Caco-2 (cell line): ENCODE data around the gene ZNF48. TPM values are rescaled to one million over a fixed set of nuclear protein-coding genes. Genes with fewer than 3 reads are reported as not detected.
A peak's percentile ranks its signal among the peaks of the same experiment; 100 is the strongest.

Experiments
- BruUV-seq: library from RNA; stranded (reverse); fragments of 400-500 nt; replicated peaks from 2 replicates; lab custom pipeline; 2021; lab: Mats Ljungman, UMichigan
- CTCF ChIA-PET: fragments of 300-600 bp; sonication (Branson Sonifier 250); formaldehyde crosslinking; loops from one replicate; lab custom pipeline; 2022; ENCODE audit warnings: antibody characterized with exemption; lab: Charles Lee
- POLR2A ChIA-PET: fragments of 300-600 bp; sonication (Branson Sonifier 250); formaldehyde crosslinking; loops from one replicate; lab custom pipeline; 2022; ENCODE audit warnings: antibody characterized with exemption; lab: Charles Lee
- DNase-seq, 2 experiments: peaks; one replicate each; pipeline versions ENCODE4 v3.0.0 to v3.0.0-alpha.2; 2020 to 2022
- H3K27me3 ChIP-seq: replicated peaks from 2 replicates; pipeline ENCODE4 v1.6.0; 2011; ENCODE audit warnings: low read length; ENCODE audit not compliant: control insufficient read depth, insufficient read depth
- H3K36me3 ChIP-seq: 2 replicates; pipeline ENCODE4 v1.5.1; 2011; ENCODE audit warnings: low read length; ENCODE audit not compliant: control insufficient read depth, insufficient read depth
- H3K4me1 ChIP-seq: fragments of 250-450 bp; sonication (Bioruptor Pico); 2 replicates; pipeline ENCODE4 v1.5.1; 2020; ENCODE audit warnings: mild to moderate bottlenecking
- H3K4me3 ChIP-seq: 2 replicates; pipeline ENCODE4 v1.5.1; 2011; ENCODE audit warnings: low read depth, mild to moderate bottlenecking, control low read depth, low read length
- H3K9me3 ChIP-seq: fragments of 250-450 bp; sonication (Bioruptor Pico); 2 replicates; pipeline ENCODE4 v1.5.1; 2020; ENCODE audit warnings: mild to moderate bottlenecking, moderate library complexity
- H3K27ac Mint-ChIP-seq: one replicate; pipeline ENCODE4 v1.8.0; 2022; ENCODE audit warnings: mixed read lengths; ENCODE audit not compliant: unreplicated experiment
- H3K27me3 Mint-ChIP-seq: one replicate; pipeline ENCODE4 v1.8.0; 2022; ENCODE audit warnings: mixed read lengths; ENCODE audit not compliant: insufficient read depth, unreplicated experiment
- H3K36me3 Mint-ChIP-seq: one replicate; pipeline ENCODE4 v1.8.0; 2022; ENCODE audit warnings: mild to moderate bottlenecking, mixed read lengths; ENCODE audit not compliant: insufficient read depth, unreplicated experiment
- H3K4me1 Mint-ChIP-seq: one replicate; pipeline ENCODE4 v1.8.0; 2022; ENCODE audit warnings: low read depth, mixed read lengths; ENCODE audit not compliant: unreplicated experiment
- H3K4me3 Mint-ChIP-seq: one replicate; pipeline ENCODE4 v1.8.0; 2022; ENCODE audit warnings: mild to moderate bottlenecking, moderate library complexity, mixed read lengths; ENCODE audit not compliant: unreplicated experiment
- H3K9me3 Mint-ChIP-seq: one replicate; pipeline ENCODE4 v1.8.0; 2022; ENCODE audit warnings: mixed read lengths; ENCODE audit not compliant: unreplicated experiment
- CTCF ChIP-seq, 2 experiments: fragments of 200-600 bp in 1 of 2; IDR thresholded peaks; 1 replicate in 1 of 2; 2 replicates in 1 of 2; pipeline versions ENCODE4 v1.5.1 to v1.8.0; 2011 to 2022; ENCODE audit warnings: antibody characterized with exemption in 1 of 2, control low read depth in 1 of 2, inconsistent platforms in 1 of 2, low read depth in 1 of 2, low read length in 1 of 2, mild to moderate bottlenecking in 1 of 2, moderate library complexity in 1 of 2; ENCODE audit not compliant: insufficient read depth in 1 of 2, severe bottlenecking in 1 of 2, unreplicated experiment in 1 of 2
- intact Hi-C: fragments of 100-400 bp; cut with micrococcal nuclease; formaldehyde crosslinking; loops from one replicate; pipeline ENCODE4 v1.10.0; 2022; ENCODE audit not compliant: unreplicated experiment
- total RNA-seq: library from RNA; stranded (reverse); gene quantifications from 2 replicates; pipeline ENCODE4 v1.2.3, GENCODE V29; 2022

Gene ZNF48
- total RNA-seq, 1 experiment from 2014 or later = 13.4 TPM

- Mint-ChIP-seq H3K36me3 (peaks cover 61% of the 10 kb centered on the region), H3K4me3 (no peak overlapping the region), H3K27me3 (no peaks in the 10 kb centered on the region), H3K4me1 (peaks cover 34% of the 10 kb centered on the region), H3K27ac (no peak overlapping the region), H3K9me3 (no peaks in the 10 kb centered on the region)
- ChIA-PET CTCF (interaction anchor here (1.0 kb wide), 1 partner anchor 11 kb away, joined by 3 read pairs; no protein-coding TSS in a partner anchor), POLR2A (interaction anchor here (0.7 to 1.2 kb wide), 2 partner anchors 11 to 12 kb away, joined by 3 to 4 read pairs; partner anchors contain the start of gene TBC1D10B)
- no peak overlapping the region for H3K4me3 ChIP-seq
- no peak for TF ChIP-seq CTCF (IDR thresholded peaks at IDR 0.05; ENCODE audit: insufficient read depth in 1 of 2, low read depth in 1 of 2, low read length in 1 of 2, severe bottlenecking in 1 of 2, unreplicated experiment in 1 of 2)
- no TSS peak for BruUV-seq
- H3K9me3 ChIP-seq = no peaks in the 10 kb centered on the region
- no peak for DNase-seq
- intact Hi-C loops = loop anchor here (5.0 kb wide), 1 partner anchor 48 kb away; the partner anchor contains the start of gene ZNF771
- H3K27me3 ChIP-seq = no peaks in the 10 kb centered on the region
- peaks cover 1% of the 10 kb centered on the region for H3K36me3 ChIP-seq
- peaks cover 5% of the 10 kb centered on the region; the same call in 1 of the 2 replicates for H3K4me1 ChIP-seq
Observed at GRCh38 chr16:30358990-30359870, 36.0 kb upstream of the ZNF48 start.

- Mint-ChIP-seq H3K27me3 (no peaks in the 10 kb centered on the region), H3K4me3 (no peak overlapping the region), H3K27ac (peak overlapping the region; percentile 45), H3K4me1 (peaks cover 34% of the 10 kb centered on the region), H3K36me3 (peaks cover 59% of the 10 kb centered on the region), H3K9me3 (no peaks in the 10 kb centered on the region)
- POLR2A ChIA-PET = interaction anchor here (1.2 kb wide), 1 partner anchor 11 kb away, joined by 4 read pairs; the partner anchor contains the start of gene TBC1D10B
- Histone ChIP-seq H3K36me3 (peaks cover 1% of the 10 kb centered on the region), H3K27me3 (no peaks in the 10 kb centered on the region), H3K9me3 (no peaks in the 10 kb centered on the region), H3K4me3 (no peak overlapping the region), H3K4me1 (peaks cover 5% of the 10 kb centered on the region; the same call in 1 of the 2 replicates)
- CTCF ChIA-PET = interaction anchor here (1.0 kb wide), 1 partner anchor 11 kb away, joined by 3 read pairs; no protein-coding TSS in a partner anchor
- no peak for TF ChIP-seq CTCF (IDR thresholded peaks at IDR 0.05; ENCODE audit: insufficient read depth in 1 of 2, low read depth in 1 of 2, low read length in 1 of 2, severe bottlenecking in 1 of 2, unreplicated experiment in 1 of 2)
- DNase-seq = no peak
- intact Hi-C loops = loop anchor here (5.0 kb wide), 1 partner anchor 47 kb away; the partner anchor contains the start of gene ZNF771
- no TSS peak for BruUV-seq
Observed at GRCh38 chr16:30359871-30360170, 35.4 kb upstream of the ZNF48 start.

DNA sequence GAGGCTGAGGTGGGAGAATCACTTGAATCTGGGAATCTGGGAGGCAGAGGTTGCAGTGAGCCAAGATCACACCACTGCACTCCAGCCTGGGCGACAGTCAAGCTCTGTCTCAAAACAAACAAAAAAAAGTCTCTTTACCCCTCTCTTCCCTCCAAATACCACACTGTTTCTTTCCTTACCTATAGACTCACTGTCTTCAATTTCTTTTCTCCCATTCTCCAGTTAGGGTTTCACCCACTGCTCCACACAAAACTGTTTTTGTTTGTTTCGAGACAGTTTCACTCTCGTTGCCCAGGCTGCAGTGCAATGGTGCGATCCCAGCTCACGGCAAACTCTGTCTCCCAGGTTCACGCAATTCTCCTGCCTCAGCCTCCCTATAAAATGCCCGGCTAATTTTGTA is 34.0 kb upstream of the ZNF48 start:
- POLR2A ChIA-PET = no interaction called here
- CTCF ChIA-PET = no interaction called here
- no peak for TF ChIP-seq CTCF (IDR thresholded peaks at IDR 0.05; ENCODE audit: insufficient read depth in 1 of 2, low read depth in 1 of 2, low read length in 1 of 2, severe bottlenecking in 1 of 2, unreplicated experiment in 1 of 2)
- Mint-ChIP-seq H3K27me3 (no peaks in the 10 kb centered on the region), H3K9me3 (no peaks in the 10 kb centered on the region), H3K4me1 (peaks cover 31% of the 10 kb centered on the region), H3K36me3 (peaks cover 58% of the 10 kb centered on the region), H3K27ac (peak overlapping the region; percentile 41), H3K4me3 (no peak overlapping the region)
- BruUV-seq = no TSS peak
- DNase-seq = no peak
- Histone ChIP-seq H3K4me1 (peaks cover 4% of the 10 kb centered on the region; the same call in 1 of the 2 replicates), H3K4me3 (no peak overlapping the region), H3K9me3 (no peaks in the 10 kb centered on the region), H3K36me3 (peaks cover 1% of the 10 kb centered on the region), H3K27me3 (no peaks in the 10 kb centered on the region)
- intact Hi-C loops = no loop called here
